Umbilical cord (tissue), 2 donors: ENCODE data around the gene TBRG4. TPM values are rescaled to one million over a fixed set of nuclear protein-coding genes. Genes with fewer than 3 reads are reported as not detected.
"Not testable (repeated sequence)": the region's sequence is repeated elsewhere in the genome, so short reads cannot be mapped to it uniquely, and the experiment has no call there.

Experiments used
- DNase-seq: peaks from one replicate; pipeline ENCODE4 v3.0.0-alpha.2; 2015; ENCODE audit warnings: low spot score
- total RNA-seq: library from RNA; depleted of rRNA; stranded (reverse); fragments of >200 nt; gene quantifications from one replicate; pipeline ENCODE4 v1.2.3, GENCODE V29; 2014; ENCODE audit warnings: low replicate concordance; ENCODE audit not compliant: insufficient read depth

TBRG4 gene
- total RNA-seq: 63.3 TPM

DNA sequence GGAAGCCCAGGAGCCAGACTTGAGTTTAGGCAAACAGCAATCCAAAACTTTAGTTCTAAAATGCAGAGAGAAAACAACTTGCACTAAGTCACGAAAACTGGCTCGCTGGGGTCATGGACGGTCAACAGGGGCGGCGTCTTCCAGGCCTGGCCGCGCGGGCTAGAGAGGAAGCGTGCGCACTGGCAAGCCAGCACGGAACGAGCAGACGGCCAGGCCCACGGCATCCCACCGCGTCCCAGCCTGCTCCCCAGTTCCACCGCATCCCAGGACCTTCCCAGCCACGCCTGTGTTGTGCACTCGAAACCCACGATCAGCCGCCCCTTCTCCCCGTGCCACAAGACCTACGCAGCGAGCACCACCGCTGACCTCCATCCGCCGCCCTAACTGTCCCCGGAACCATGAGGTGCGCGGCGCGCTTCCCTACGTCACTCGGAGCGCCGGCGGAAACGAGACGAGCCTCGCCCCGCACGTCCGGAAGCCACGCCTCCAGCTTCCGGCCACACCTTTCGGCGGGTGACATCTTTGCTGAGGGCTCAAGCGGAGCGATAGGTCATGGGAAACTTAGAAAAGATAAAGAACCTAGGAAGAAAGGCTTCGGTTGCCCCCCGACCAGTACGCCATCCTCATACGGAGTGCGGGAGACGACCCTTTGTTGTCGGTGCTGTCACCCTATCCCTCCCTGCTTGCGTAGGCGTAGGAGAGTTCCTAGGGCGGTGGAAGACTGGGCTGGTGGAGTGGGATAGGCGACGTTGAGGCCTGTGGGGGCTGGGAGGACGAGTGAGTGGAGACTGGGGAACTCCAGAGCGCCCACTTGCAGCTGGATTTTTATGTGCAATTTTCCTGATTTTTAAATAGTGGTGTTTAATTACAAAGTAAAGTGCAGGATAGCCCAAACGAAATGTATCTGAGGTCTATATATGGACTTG lies at the start of gene TBRG4:
TSS of gene TBRG4 (minus strand) at position 400 of the 926 bp plus-strand sequence. CDS start 2,460 bp downstream, outside the sequence.
- peak; percentile 98 for DNase-seq

DNA sequence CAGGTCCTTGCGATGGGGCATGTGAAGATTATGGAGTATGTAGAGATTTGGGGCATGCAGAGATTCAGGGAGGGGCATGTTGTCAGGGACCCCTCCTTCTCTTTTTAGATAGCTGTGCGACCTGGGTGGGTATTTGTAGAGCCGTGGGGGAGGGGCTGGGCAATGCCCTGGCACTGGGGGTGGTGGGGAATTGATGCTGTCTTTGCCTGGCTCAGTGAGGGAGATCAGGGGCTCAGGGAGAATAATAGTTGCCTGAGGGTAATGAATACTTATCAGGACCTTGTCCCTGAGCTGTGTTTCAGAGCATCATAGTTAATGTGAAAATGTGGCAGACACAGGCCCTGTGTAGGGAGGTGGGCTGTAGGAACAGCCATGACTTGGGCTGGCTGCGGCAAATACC lies 49.6 kb upstream of the TBRG4 start:
- no peak for DNase-seq

DNA sequence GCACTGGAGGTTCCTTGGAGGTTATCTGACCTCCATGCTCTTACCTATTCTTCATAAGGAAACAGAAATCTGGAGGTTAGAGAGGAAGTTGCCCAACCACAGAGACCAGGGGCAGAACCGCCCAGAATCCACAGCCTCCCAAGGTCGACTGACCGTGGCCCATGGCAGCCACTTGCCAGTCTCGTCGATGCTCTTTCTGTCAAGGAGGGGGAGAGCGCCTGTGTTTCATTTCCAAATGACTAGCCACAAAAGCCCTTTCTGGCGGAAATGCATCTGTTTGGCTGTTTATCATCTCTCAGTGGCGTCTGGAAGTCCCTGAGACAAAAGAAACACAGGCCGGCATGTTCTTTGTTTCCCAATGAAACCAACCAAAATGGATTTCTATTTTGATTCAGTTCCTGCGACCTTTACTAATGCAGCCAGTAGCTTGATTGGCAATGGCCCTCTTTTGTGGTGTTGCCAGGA lies 49.0 kb upstream of the TBRG4 start:
- DNase-seq: no peak

DNA sequence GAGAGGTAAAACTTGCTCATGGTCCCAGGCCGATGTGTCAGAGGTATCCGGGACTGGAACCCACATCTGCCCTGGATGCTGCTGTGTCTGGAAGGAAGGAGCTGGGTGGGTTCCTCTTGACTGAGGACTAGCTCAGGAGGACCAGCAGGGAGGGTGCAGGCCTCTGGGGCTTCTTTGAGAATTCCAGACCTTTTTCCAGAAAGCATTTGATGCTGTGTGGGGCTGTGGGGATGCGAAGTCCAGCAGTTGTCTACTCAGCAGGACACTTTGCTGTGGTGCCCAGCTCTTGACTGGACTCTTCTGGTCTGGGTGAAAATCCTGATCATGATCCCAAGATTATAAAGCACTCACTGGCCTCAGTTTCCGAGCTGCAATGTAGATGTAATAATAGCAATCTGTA lies 47.8 kb upstream of the TBRG4 start:
- no peak for DNase-seq

DNA sequence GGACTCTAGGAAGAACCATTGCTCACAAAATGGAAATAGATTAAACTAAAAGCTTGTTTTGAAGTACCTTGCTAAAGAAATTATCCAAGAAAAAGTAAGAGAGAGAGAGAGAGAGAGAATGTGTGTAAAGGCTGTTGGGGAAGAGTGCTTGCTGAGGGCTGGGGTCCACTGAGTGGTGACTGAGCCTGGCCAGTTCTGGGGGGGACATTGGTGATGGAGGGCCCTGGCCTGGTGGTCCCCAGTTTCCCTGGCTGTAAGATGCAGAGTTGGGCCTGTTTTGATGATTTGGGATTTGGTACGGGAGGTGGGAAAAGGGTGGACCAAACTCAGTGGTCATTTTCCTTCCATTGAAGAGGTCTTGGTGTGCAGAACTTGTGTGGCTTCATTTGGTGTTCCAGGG lies 47.0 kb upstream of the TBRG4 start:
- DNase-seq: no peak

- DNase-seq: no peak
These were observed 46.3 kb upstream of the TBRG4 start, which contains the start of gene RAMP3 for GRCh38 chr7:45157653-45158401. Gene RAMP3, plus strand, starts transcription at chr7:45157791. Its CDS starts 38 bp downstream, at chr7:45157829.

DNA sequence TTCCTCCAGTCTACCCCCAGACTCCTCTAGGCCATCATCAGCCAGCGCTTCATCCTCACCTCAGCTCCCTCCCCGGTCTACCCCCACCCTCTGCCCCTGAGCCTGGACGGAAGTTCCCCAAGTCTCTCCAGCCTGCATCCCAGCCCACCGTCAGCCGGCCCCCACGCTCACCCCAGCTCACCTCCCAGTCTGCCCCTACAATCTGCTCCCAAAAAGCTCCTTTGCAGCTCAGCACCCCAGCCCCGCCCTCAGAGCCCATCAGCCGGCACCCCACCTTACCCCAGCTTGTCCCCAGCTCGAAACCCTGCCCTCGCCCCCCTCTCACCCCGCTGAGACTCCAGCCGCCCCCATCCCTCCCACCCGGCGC lies 45.8 kb upstream of the TBRG4 start:
- no peak for DNase-seq

DNA sequence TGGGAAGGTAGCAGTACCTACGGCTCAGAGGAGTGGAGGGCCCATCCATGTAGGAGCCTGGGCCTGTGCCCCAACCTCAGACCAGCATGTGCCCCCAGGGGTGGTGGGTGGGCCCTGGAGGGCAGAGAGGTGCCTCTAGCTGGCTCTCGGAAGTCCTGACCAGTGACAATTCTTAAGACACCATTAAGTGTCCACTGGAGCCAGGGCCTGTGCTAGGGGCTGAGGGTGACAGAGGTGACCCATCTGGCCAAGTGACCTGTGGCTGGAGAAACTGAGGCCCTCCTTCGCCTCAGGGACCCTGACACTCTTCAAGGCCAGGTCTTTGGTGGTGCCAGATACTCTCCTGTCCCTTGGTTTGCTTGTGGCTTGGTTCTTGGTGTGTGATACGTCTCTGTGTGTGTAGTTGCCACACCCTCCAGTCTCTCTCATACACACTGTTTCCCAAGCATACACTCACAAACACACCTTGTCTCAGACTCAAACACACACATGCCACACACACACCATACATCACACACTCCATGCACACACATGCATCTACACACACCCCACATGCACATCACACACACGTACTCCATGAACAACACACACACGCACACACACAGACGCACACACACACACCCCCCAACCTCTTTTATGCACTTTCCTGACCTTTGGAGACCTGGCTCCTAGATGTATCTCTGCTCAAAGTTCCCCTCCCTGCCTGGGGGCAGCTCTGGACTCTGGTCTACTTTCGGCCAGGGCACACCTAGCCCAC lies 45.2 kb upstream of the TBRG4 start:
- DNase-seq: no peak

DNA sequence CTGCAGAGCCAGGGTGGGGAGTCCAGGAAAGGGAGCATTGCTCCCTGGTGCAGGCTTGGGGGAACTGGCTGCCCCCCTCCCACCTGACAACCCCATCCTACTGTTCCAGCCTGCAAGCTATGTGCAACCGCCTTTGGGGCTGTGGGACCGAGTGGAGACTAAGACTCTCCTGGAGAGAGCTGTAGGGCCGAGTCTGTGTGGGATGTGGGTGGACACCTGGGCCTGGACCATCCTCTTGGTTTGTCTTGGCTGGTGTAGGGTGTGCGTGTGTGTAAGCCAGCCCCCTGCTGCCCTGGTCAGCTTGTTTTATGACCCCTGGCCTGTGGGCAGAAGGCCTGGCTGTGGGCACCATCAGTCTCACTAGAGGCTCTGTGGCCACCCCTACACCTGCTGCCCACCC lies 44.4 kb upstream of the TBRG4 start:
- no peak for DNase-seq

- DNase-seq: no peak
These were observed 43.9 kb upstream of the TBRG4 start for GRCh38 chr7:45155357-45155900.

- not testable (repeated sequence) for DNase-seq
These were observed 42.4 kb upstream of the TBRG4 start for GRCh38 chr7:45153861-45154260.

DNA sequence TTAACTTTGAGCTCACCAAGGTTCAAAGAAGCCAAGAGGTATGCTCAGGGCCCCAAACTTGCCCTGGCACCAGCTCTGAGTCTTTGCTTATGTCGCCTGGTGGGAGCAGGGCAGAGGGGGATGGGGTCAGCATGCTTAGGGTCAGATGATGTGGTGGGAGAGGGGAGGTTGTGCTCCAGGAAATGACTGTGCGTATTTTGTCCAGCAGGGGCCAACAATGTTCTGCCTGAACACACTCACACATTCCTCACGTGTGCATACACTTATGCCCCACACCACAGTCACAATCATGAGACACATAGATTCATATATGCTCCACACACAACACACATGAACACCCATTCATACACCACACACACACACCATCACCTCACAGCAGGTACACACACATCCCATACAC lies 41.7 kb upstream of the TBRG4 start:
- DNase-seq: no peak

DNA sequence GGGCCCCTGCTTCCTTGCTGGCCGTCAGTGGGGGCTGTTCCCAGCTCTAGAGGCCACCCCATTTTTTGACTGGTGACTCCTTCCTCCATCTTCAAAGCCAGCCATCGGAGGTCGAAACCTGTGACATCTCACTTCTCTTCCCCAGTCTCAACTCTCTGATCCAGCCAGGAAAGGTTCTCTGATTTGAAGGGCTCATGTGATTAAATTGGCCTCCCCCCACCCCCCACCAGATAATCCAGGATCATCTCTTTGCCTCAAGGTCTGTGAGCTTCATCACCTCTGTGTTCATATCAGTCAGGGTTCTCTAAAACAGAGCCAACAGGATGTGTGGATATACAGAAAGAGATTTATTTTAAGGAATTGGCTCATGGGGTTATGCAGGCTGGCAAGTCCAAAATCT lies 40.5 kb upstream of the TBRG4 start:
- DNase-seq: no peak

DNA sequence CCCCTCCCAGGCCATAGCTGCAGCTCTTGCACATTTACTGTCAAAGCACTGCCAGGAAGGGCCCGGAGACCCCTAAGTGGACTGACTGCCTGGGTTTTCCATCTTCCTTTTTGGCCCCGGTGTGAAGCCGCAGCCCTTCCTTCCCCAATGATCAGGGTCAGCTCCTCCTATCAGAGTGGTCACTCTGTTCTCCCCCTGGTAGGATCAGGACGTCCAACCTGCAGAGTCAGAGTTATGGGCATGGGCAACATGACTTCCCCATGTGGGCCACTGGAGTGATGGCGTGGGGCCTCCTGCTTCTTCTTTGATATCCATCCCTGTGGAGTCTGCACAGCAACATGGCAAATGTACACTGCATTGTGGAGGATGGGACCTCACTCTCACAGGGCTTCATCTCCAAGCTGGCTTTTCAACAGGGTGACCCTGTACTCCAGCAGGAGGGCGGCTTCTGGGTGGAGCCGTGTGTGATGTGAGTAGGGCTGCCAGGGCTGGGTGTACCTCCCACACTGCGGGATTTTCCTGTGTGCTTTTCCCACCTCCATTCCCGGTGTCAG lies 39.7 kb upstream of the TBRG4 start:
- DNase-seq: no peak

DNA sequence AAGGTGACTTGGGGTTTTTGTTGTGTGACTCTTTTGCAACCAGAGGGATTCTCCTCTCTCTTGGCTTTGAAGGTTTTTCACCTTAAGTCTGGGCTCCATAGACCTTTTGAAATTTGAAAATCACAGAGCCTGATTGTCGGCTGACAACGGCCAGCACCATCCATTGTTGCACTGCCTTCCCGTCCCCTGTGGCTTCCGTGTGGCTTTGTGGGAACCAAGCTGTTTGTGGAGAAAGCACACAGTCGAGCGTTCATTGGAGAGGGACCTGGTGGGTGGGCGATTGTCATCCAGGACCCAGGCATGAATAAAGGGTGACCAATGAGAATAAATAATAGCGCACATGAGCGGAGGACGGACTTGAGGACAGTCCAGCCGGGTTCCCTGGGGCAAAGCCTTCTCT lies 38.7 kb upstream of the TBRG4 start:
- no peak for DNase-seq

GRCh38 chr7:45149606-45150005 lies 38.1 kb upstream of the TBRG4 start:
- no peak for DNase-seq

GRCh38 chr7:45148653-45148973 lies 37.1 kb upstream of the TBRG4 start:
- DNase-seq: no peak

DNA sequence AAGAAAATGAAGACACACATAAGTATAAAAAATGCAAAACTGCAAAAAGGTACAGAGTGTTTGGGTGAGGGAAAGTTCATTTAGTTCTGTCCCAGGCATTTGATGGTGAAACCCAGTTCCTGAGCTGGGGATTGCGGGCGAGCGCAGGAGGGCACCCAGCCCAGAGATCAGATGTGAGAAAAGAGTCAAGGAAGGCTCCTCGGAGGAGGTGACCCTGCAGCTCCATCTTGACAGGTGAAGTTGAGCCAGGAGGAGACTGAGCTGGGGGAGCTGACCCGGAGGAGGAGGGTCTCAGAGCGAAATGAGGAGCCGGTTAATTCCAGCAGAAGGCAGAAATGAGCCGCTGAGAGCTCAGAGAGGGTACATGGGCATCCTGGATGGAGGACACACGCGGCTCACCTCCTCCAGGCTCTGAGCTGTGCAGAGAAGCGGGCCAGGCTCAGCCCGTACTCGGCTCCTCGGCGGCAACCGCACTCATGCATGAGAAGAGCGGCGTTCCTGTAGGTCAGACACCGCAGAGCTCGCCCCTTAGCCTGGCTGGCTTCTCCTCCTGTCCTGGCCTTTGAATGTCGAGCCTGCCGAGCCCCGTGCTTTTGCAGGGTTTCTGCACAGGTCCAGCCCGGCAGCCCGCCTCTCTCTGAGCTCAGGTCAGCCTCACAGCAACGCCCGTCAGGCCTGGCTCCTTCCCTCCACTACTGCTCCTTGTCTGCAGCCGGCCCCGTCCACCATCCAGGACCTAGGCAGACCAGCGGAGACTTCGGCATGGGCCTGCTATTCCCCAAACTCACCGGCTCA lies 36.6 kb upstream of the TBRG4 start:
- DNase-seq: no peak

- no peak for DNase-seq
These were observed 35.3 kb upstream of the TBRG4 start for GRCh38 chr7:45146531-45147379.

GRCh38 chr7:45145881-45146280 lies 34.4 kb upstream of the TBRG4 start:
- no peak for DNase-seq
